WTC11 (cell line): ENCODE measurements around the gene RNF115.

ENCODE experiments used
- CREM ChIP-seq: sonication (generic); formaldehyde crosslinking; IDR thresholded peaks from 2 replicates; pipeline ENCODE4 v1.8.1; 2022; ENCODE audit warnings: mild to moderate bottlenecking, missing genetic modification reagents, moderate library complexity
- ZNF121 ChIP-seq: sonication (generic); formaldehyde crosslinking; IDR thresholded peaks from 2 replicates; pipeline ENCODE4 v1.8.0; 2023; ENCODE audit warnings: missing genetic modification reagents
- TF ChIP-seq, protein P1 (sequence below): fragments of 200-600 bp; IDR thresholded peaks from 2 replicates; pipeline ENCODE4 v1.8.0; 2022; ENCODE audit warnings: antibody characterized with exemption
- TF ChIP-seq, protein P2 (sequence below): sonication (generic); formaldehyde crosslinking; IDR thresholded peaks from 2 replicates; pipeline ENCODE4 v1.8.1; 2023; ENCODE audit warnings: mild to moderate bottlenecking, missing genetic modification reagents

DNA sequence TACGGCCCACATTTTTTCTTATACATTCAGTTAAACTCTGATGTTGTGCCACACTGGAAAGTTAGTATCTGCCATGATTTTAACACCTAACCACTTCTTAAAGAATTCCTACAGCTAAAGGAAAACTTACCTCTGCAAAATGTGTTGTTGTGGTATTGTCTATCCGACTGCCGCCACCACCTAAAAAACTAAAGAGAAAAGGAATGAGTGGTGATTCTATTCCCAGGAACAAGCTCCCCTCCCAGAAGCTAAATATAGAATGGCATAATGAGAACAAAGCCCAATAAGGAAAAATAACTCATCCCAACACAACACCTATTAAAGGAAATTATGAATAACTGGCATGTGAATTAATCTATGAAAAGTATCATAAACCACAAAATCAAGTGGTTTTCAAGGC, 39.5 kb downstream of the RNF115 start:
- TF ChIP-seq ZNF121 (CRISPR knock-in tag) (no peak), CREM (CRISPR knock-in tag) (no peak)
- TF ChIP-seq, protein P1, sequence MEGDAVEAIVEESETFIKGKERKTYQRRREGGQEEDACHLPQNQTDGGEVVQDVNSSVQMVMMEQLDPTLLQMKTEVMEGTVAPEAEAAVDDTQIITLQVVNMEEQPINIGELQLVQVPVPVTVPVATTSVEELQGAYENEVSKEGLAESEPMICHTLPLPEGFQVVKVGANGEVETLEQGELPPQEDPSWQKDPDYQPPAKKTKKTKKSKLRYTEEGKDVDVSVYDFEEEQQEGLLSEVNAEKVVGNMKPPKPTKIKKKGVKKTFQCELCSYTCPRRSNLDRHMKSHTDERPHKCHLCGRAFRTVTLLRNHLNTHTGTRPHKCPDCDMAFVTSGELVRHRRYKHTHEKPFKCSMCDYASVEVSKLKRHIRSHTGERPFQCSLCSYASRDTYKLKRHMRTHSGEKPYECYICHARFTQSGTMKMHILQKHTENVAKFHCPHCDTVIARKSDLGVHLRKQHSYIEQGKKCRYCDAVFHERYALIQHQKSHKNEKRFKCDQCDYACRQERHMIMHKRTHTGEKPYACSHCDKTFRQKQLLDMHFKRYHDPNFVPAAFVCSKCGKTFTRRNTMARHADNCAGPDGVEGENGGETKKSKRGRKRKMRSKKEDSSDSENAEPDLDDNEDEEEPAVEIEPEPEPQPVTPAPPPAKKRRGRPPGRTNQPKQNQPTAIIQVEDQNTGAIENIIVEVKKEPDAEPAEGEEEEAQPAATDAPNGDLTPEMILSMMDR, result no peak
- TF ChIP-seq, protein P2, sequence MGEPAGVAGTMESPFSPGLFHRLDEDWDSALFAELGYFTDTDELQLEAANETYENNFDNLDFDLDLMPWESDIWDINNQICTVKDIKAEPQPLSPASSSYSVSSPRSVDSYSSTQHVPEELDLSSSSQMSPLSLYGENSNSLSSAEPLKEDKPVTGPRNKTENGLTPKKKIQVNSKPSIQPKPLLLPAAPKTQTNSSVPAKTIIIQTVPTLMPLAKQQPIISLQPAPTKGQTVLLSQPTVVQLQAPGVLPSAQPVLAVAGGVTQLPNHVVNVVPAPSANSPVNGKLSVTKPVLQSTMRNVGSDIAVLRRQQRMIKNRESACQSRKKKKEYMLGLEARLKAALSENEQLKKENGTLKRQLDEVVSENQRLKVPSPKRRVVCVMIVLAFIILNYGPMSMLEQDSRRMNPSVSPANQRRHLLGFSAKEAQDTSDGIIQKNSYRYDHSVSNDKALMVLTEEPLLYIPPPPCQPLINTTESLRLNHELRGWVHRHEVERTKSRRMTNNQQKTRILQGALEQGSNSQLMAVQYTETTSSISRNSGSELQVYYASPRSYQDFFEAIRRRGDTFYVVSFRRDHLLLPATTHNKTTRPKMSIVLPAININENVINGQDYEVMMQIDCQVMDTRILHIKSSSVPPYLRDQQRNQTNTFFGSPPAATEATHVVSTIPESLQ (CRISPR knock-in tag), result no peak
